HepG2 (cell line): ENCODE data around the gene GMPR. TPM values are rescaled to one million over a fixed set of nuclear protein-coding genes. Genes with fewer than 3 reads are reported as not detected.

Experiments
- CHD4 ChIP-seq: fragments of 200-600 bp; sonication (generic); IDR thresholded peaks from 2 replicates; pipeline ENCODE4 v1.7.0; 2017; ENCODE audit warnings: mild to moderate bottlenecking, low read length, borderline replicate concordance
- CREM ChIP-seq, 2 experiments: sonication (generic) in 1 of 2; formaldehyde crosslinking in 1 of 2; IDR thresholded peaks; 2 replicates each; pipeline versions ENCODE4 v1.4.0 to v1.6.1; 2016 to 2020; ENCODE audit warnings: antibody characterized with exemption in 1 of 2, mild to moderate bottlenecking in 1 of 2, missing genetic modification reagents in 1 of 2
- FOXA3 ChIP-seq: IDR thresholded peaks from 2 replicates; pipeline ENCODE4 v1.6.1; 2016; ENCODE audit warnings: missing genetic modification reagents, missing compliant biosample characterization
- GABPA ChIP-seq, 2 experiments: IDR thresholded peaks; 2 replicates each; pipeline ENCODE4 v1.6.1; 2011 to 2016; ENCODE audit warnings: low read depth in 2 of 2, low read length in 1 of 2, missing biosample characterization in 1 of 2, missing genetic modification characterization in 1 of 2
- HDAC6 ChIP-seq: fragments of 200-600 bp; sonication (generic); IDR thresholded peaks from 2 replicates; pipeline ENCODE4 v1.7.0; 2017; ENCODE audit warnings: mild to moderate bottlenecking, antibody characterized with exemption, low read length, low read depth
- HNRNPK ChIP-seq: fragments of 200-400 bp; formaldehyde crosslinking; IDR thresholded peaks from 2 replicates; pipeline ENCODE4 v1.6.1; 2018; ENCODE audit warnings: low read length, low read depth, moderate library complexity, mild to moderate bottlenecking; ENCODE audit not compliant: poor library complexity, severe bottlenecking
- ISL2 ChIP-seq: sonication (generic); formaldehyde crosslinking; IDR thresholded peaks from 2 replicates; pipeline ENCODE4 v1.5.0; 2020; ENCODE audit warnings: missing genetic modification reagents
- KLF6 ChIP-seq: IDR thresholded peaks from 2 replicates; pipeline ENCODE4 v1.8.0; 2016; ENCODE audit warnings: missing biosample characterization, missing genetic modification reagents
- MAFG ChIP-seq: sonication (generic); formaldehyde crosslinking; IDR thresholded peaks from 2 replicates; pipeline ENCODE4 v1.5.1; 2020; ENCODE audit warnings: mild to moderate bottlenecking, missing genetic modification reagents
- MYPOP ChIP-seq: sonication (generic); formaldehyde crosslinking; IDR thresholded peaks from 2 replicates; pipeline ENCODE4 v1.8.1; 2023; ENCODE audit warnings: mild to moderate bottlenecking, moderate library complexity, missing genetic modification reagents
- ONECUT2 ChIP-seq: sonication (generic); formaldehyde crosslinking; IDR thresholded peaks from 2 replicates; pipeline ENCODE4 v1.4.0; 2020; ENCODE audit warnings: missing genetic modification reagents
- SIN3B ChIP-seq: fragments of 150-350 bp; IDR thresholded peaks from 2 replicates; pipeline ENCODE4 v1.6.1; 2014; ENCODE audit warnings: low read length
- SOX5 ChIP-seq: IDR thresholded peaks from 2 replicates; pipeline ENCODE4 v1.6.1; 2016; ENCODE audit warnings: borderline replicate concordance
- SP2 ChIP-seq: sonication (generic); formaldehyde crosslinking; IDR thresholded peaks from 2 replicates; pipeline ENCODE4 v1.5.1; 2020; ENCODE audit warnings: mild to moderate bottlenecking, missing genetic modification reagents
- THRA ChIP-seq: sonication (generic); formaldehyde crosslinking; IDR thresholded peaks from 2 replicates; pipeline ENCODE4 v1.4.0; 2020; ENCODE audit warnings: missing genetic modification reagents, borderline replicate concordance
- USF2 ChIP-seq, 2 experiments: sonication (generic) in 1 of 2; formaldehyde crosslinking in 1 of 2; IDR thresholded peaks; 2 replicates each; pipeline versions ENCODE4 v1.5.1 to v1.6.1; 2011 to 2020; ENCODE audit warnings: borderline replicate concordance in 1 of 2, low read depth in 1 of 2, low read length in 1 of 2, mild to moderate bottlenecking in 1 of 2, missing genetic modification reagents in 1 of 2, moderate library complexity in 1 of 2
- ZBTB10 ChIP-seq: sonication (generic); formaldehyde crosslinking; IDR thresholded peaks from 2 replicates; pipeline ENCODE4 v1.4.0; 2020; ENCODE audit warnings: missing genetic modification reagents, borderline replicate concordance
- ZNF253 ChIP-seq: sonication (generic); formaldehyde crosslinking; IDR thresholded peaks from 2 replicates; pipeline ENCODE4 v1.8.0; 2022; ENCODE audit warnings: mild to moderate bottlenecking, missing genetic modification reagents, borderline replicate concordance
- ZNF275 ChIP-seq: sonication (generic); formaldehyde crosslinking; IDR thresholded peaks from 2 replicates; pipeline ENCODE4 v1.8.0; 2022; ENCODE audit warnings: missing genetic modification reagents, mild to moderate bottlenecking, inconsistent platforms, borderline replicate concordance
- ZNF282 ChIP-seq: fragments of 450-650 bp; IDR thresholded peaks from 2 replicates; pipeline ENCODE4 v1.6.1; 2018; ENCODE audit not compliant: partially characterized antibody
- ZNF431 ChIP-seq: sonication (generic); formaldehyde crosslinking; IDR thresholded peaks from 2 replicates; pipeline ENCODE4 v1.9.0; 2022; ENCODE audit warnings: missing genetic modification reagents, low read depth, mild to moderate bottlenecking, borderline replicate concordance
- polyA plus RNA-seq, 8 experiments: library from polyadenylated mRNA; depleted of rRNA in 3 of 8; stranded (reverse) in 7 of 8; unstranded in 1 of 8; fragments of >200 nt; fragmentation: Illumina TruSeq in 4 of 8; extraction: Trizol in 4 of 8; gene quantifications; 2 replicates each; pipeline versions ENCODE4 v1.2.1 to v1.2.3, GENCODE V29; 2011 to 2016; ENCODE audit warnings: low read depth in 4 of 8, missing spikeins in 1 of 8, mixed read lengths in 1 of 8; ENCODE audit not compliant: insufficient read depth in 1 of 8
- total RNA-seq, 5 experiments: library from RNA; depleted of rRNA; stranded (reverse); fragments of >200 nt; fragmentation: Illumina TruSeq; extraction: Trizol; gene quantifications; 2 replicates each; pipeline ENCODE4 v1.2.3, GENCODE V29; 2016; ENCODE audit warnings: low read depth in 1 of 5

Gene GMPR
- total and polyA plus RNA-seq, 2 of the 13 experiments (the other 11 are each of a cell fraction or from before 2014, with no cell fraction given): not detected

GRCh38 chr6:16206595-16207037 is 31.8 kb upstream of the GMPR start (continued):
- no peak for TF ChIP-seq ZNF275 (CRISPR knock-in tag)
- TF ChIP-seq CREM (IDR thresholded peaks at IDR 0.05): no peak
- no peak for TF ChIP-seq CREM (CRISPR knock-in tag; IDR thresholded peaks at IDR 0.05)
- no peak for TF ChIP-seq MAFG (CRISPR knock-in tag)
- no peak for TF ChIP-seq THRA
- TF ChIP-seq ZNF253 (CRISPR knock-in tag): no peak
- TF ChIP-seq ZBTB10 (CRISPR knock-in tag): no peak
- TF ChIP-seq CHD4: no peak
- TF ChIP-seq FOXA3: peak; percentile 24; the same call in 1 of the 2 replicates
- TF ChIP-seq GABPA (IDR thresholded peaks at IDR 0.05; ENCODE audit: low read depth, low read length): no peak
- TF ChIP-seq GABPA (CRISPR knock-in tag; IDR thresholded peaks at IDR 0.05; ENCODE audit: low read depth): peak; percentile 46; the same call in 1 of the 2 replicates
- TF ChIP-seq SIN3B: no peak
- TF ChIP-seq KLF6 (CRISPR knock-in tag): no peak
- no peak for TF ChIP-seq USF2 (IDR thresholded peaks at IDR 0.05; ENCODE audit: low read depth, low read length)
- TF ChIP-seq USF2 (CRISPR knock-in tag; IDR thresholded peaks at IDR 0.05; ENCODE audit: borderline replicate concordance): no peak
- TF ChIP-seq ZNF431: no peak
- TF ChIP-seq HNRNPK: no peak
- 0 out of 2 replicates have a peak, but pooled peaks have one; percentile 23 for TF ChIP-seq ISL2 (CRISPR knock-in tag)
- TF ChIP-seq ONECUT2 (CRISPR knock-in tag): no peak
- no peak for TF ChIP-seq MYPOP (CRISPR knock-in tag)
- no peak for TF ChIP-seq HDAC6
- TF ChIP-seq SOX5: peak; percentile 26; the same call in 1 of the 2 replicates
- TF ChIP-seq SP2 (CRISPR knock-in tag): no peak
- no peak for TF ChIP-seq ZNF282
